ENCODE measurements around the gene BACH2. TPM values are rescaled to one million over a fixed set of nuclear protein-coding genes. Genes with fewer than 3 reads are reported as not detected.

Gene BACH2
- total RNA-seq, 4 donors from 2014 or later: 4.2 to 9.8 (median 5.8) TPM

DNA sequence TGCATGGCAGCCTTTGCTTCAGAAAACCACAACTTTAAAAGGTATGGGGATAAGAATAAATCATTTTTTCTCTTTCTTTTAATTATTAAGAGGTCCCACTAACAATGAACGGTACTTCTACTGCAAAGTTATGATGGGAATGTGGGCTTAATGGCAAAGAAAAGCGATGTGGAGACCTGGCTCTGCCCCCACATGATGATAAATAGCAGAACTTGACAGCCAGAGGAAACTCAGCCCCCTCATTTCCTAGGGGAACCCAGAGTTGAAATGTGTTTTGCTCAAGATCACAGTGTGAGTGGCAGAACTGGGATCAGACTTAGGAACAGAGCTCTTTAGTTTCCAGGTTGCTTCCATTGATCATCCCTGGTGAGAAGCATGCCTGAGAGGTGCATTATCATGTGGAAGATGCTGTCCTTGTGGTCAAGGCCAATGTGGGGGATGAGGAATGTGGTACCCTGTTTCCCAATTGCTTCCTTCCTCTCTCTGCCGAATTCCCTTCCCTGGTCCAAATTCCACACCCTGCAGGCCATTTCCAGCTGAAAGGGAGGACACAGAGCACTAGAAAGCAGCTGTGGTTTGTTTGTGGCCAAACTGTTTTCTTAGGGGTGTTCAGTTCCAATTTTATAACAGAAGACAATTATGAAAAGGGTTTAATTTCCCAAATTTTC lies 66.0 kb downstream of the BACH2 start:
- Histone ChIP-seq H3K9me3 (no peaks in the 10 kb centered on the region), H3K4me3 (no peak overlapping the region), H3K36me3 (no peaks in the 10 kb centered on the region), H3K27ac (replicated peaks in 1 of 4) (peak overlapping the region in 1 of 4 donors; percentile 15), H3K4me1 (peaks cover 10 to 72% (median 64%) of the 10 kb centered on the region in 4 donors), H3K27me3 (no peaks in the 10 kb centered on the region)
- intact Hi-C loops (cut with DNase I): no loop called here
- TF ChIP-seq POLR2A (IDR thresholded peaks at IDR 0.05; ENCODE audit: low read depth): no peak
- TF ChIP-seq, protein P1, sequence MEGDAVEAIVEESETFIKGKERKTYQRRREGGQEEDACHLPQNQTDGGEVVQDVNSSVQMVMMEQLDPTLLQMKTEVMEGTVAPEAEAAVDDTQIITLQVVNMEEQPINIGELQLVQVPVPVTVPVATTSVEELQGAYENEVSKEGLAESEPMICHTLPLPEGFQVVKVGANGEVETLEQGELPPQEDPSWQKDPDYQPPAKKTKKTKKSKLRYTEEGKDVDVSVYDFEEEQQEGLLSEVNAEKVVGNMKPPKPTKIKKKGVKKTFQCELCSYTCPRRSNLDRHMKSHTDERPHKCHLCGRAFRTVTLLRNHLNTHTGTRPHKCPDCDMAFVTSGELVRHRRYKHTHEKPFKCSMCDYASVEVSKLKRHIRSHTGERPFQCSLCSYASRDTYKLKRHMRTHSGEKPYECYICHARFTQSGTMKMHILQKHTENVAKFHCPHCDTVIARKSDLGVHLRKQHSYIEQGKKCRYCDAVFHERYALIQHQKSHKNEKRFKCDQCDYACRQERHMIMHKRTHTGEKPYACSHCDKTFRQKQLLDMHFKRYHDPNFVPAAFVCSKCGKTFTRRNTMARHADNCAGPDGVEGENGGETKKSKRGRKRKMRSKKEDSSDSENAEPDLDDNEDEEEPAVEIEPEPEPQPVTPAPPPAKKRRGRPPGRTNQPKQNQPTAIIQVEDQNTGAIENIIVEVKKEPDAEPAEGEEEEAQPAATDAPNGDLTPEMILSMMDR (IDR thresholded peaks at IDR 0.05): no peak
- no peak for TF ChIP-seq EP300 (IDR thresholded peaks at IDR 0.05)
- TF ChIP-seq POLR2AphosphoS5 (IDR thresholded peaks at IDR 0.05): no peak
- DNase-seq (ENCODE audit: extremely low spot score): no peak
- WGBS: 30% methylated on average over 3 of the region's 3 CpGs

DNA sequence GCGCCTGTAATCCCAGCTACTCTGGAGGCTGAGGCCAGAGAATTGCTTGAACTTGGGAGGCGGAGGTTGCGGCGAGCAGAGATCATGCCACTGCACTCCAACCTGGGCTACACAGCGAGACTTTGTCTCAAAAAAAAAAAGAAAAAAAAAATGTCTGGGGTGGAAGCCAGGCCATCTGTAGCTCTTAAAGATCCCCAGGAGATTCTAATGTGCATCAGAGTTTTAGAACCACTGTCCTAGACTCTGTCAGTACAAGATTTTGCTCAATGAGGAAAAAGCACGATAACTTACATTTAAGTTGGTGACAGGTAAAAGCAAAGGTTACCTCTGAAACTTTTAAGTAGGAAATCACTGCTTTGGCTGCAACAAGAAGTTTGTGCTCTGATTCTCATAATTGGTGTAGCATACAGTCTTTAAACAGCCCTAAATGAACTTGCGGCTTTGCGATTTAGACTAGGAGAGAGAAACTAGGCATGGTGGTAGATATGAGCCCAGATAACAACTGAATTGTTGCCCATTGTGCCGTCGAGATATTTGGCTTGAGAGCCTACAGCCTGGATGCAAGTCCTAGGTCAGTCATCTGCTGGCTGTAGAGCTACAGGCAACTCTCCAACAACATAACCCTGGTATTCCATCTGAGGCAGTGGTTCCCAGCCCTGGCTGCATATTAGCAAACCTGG lies 67.2 kb downstream of the BACH2 start:
- peaks cover 10 to 67% (median 57%) of the 10 kb centered on the region in 4 donors for H3K4me1 ChIP-seq
- TF ChIP-seq POLR2A (IDR thresholded peaks at IDR 0.05; ENCODE audit: low read depth) (no peak), POLR2AphosphoS5 (IDR thresholded peaks at IDR 0.05) (no peak), EP300 (IDR thresholded peaks at IDR 0.05) (no peak)
- TF ChIP-seq, protein P1 (IDR thresholded peaks at IDR 0.05): no peak
- no peaks in the 10 kb centered on the region for H3K27me3 ChIP-seq
- no peak for DNase-seq (ENCODE audit: extremely low spot score)
- no peaks in the 10 kb centered on the region for H3K36me3 ChIP-seq
- intact Hi-C loops (cut with DNase I): loop anchor here (5.0 to 10.0 kb wide), 2 partner anchors 63 to 135 kb away; no protein-coding TSS in a partner anchor
- WGBS: 83% methylated on average over 10 of the region's 10 CpGs
- no peak overlapping the region for H3K27ac ChIP-seq (replicated peaks in 1 of 4)
- no peak overlapping the region for H3K4me3 ChIP-seq
- no peaks in the 10 kb centered on the region for H3K9me3 ChIP-seq

DNA sequence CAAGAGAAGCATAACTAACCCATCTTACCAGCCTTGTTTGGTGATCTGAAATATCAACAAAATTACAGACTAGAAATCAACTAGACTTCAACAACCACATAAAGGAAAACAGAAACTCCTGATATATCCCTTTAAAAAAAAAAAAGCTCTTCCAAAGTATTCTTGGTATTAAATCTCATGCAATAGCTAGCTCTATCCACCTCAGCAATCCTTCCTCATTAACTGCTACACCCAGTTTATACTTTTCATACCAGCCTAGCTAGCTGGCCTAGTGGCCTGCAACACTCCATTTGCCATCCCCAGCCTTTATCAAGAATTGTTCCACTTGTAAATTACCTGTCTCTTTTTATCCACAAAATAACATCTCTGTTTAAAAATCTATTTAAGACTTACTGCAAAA lies 69.0 kb downstream of the BACH2 start:
- H3K27ac ChIP-seq (replicated peaks in 1 of 4): peak overlapping the region; percentile 36 to 55 (median 50)

GRCh38 chr6:90227213-90227612 lies 69.4 kb downstream of the BACH2 start:
- Histone ChIP-seq H3K36me3 (no peaks in the 10 kb centered on the region), H3K27ac (replicated peaks in 1 of 4) (peak overlapping the region; percentile 36 to 55 (median 50)), H3K9me3 (no peaks in the 10 kb centered on the region), H3K27me3 (no peaks in the 10 kb centered on the region), H3K4me3 (no peak overlapping the region), H3K4me1 (peaks cover 10 to 51% (median 39%) of the 10 kb centered on the region in 4 donors)
- intact Hi-C loops (cut with DNase I): loop anchor here (5.0 to 10.0 kb wide), 2 partner anchors 65 to 138 kb away; no protein-coding TSS in a partner anchor
- DNase-seq (ENCODE audit: extremely low spot score): no peak
- WGBS: 72% methylated on average over 6 of the region's 6 CpGs
- TF ChIP-seq POLR2A (IDR thresholded peaks at IDR 0.05; ENCODE audit: low read depth): no peak
- TF ChIP-seq POLR2AphosphoS5 (IDR thresholded peaks at IDR 0.05): peak in 1 of 2 donors; percentile 6

More for the DNA sequence above, 69.0 kb downstream of the BACH2 start:
- Histone ChIP-seq H3K27me3 (no peaks in the 10 kb centered on the region), H3K36me3 (no peaks in the 10 kb centered on the region), H3K9me3 (no peaks in the 10 kb centered on the region), H3K4me1 (peaks cover 10 to 53% (median 43%) of the 10 kb centered on the region in 4 donors), H3K4me3 (no peak overlapping the region)
- intact Hi-C loops (cut with DNase I): loop anchor here (5.0 to 10.0 kb wide), 2 partner anchors 65 to 137 kb away; no protein-coding TSS in a partner anchor
- TF ChIP-seq, protein P1 (IDR thresholded peaks at IDR 0.05): no peak
- no peak for TF ChIP-seq POLR2A (IDR thresholded peaks at IDR 0.05; ENCODE audit: low read depth)
- TF ChIP-seq EP300 (IDR thresholded peaks at IDR 0.05): no peak
- TF ChIP-seq POLR2AphosphoS5 (IDR thresholded peaks at IDR 0.05): no peak
- no peak for DNase-seq (ENCODE audit: extremely low spot score)

- no peak overlapping the region for H3K4me3 ChIP-seq
- no peaks in the 10 kb centered on the region for H3K27me3 ChIP-seq
- no peak for DNase-seq (ENCODE audit: extremely low spot score)
- no peak for TF ChIP-seq POLR2AphosphoS5 (IDR thresholded peaks at IDR 0.05)
- no peak for TF ChIP-seq EP300 (IDR thresholded peaks at IDR 0.05)
- TF ChIP-seq, protein P1 (IDR thresholded peaks at IDR 0.05): no peak
- TF ChIP-seq POLR2A (IDR thresholded peaks at IDR 0.05; ENCODE audit: low read depth): no peak
- H3K36me3 ChIP-seq: no peaks in the 10 kb centered on the region
- H3K9me3 ChIP-seq: no peaks in the 10 kb centered on the region
- intact Hi-C loops (cut with DNase I): loop anchor here (5.0 to 10.0 kb wide), 2 partner anchors 66 to 139 kb away; no protein-coding TSS in a partner anchor
- WGBS: 65% methylated on average over 2 of the region's 2 CpGs
- H3K4me1 ChIP-seq: peaks cover under 1 to 41% (median 29%) of the 10 kb centered on the region in 4 donors
- peak overlapping the region in 1 of 4 donors; percentile 1 for H3K27ac ChIP-seq (replicated peaks in 1 of 4)
Measured at GRCh38 chr6:90226257-90226656, 70.4 kb downstream of the BACH2 start.
